Natural killer cell (primary cell): ENCODE data around the gene LRCOL1. TPM values are rescaled to one million over a fixed set of nuclear protein-coding genes. Genes with fewer than 3 reads are reported as not detected.

Experiments
- ATAC-seq, 3 donors: fragments of 150-1000 bp in 2 of 3; fragments of 200-7000 bp in 1 of 3; cut with Tn5 transposase; 1 replicate in 1 of 3; 2 replicates in 2 of 3; pipeline ENCODE4 v1.10.0; 2021; ENCODE audit warnings: mild to moderate bottlenecking in 2 of 3, moderate library complexity in 2 of 3
- DNase-seq, 2 donors: peaks; one replicate each; pipeline versions ENCODE4 v3.0.0 to v3.0.0-alpha.2; 2013 to 2021; ENCODE audit warnings: mixed read lengths in 1 of 2
- H3K27ac ChIP-seq: one replicate; pipeline ENCODE4 v1.5.1; 2013; ENCODE audit warnings: mild to moderate bottlenecking, low read length
- H3K27me3 ChIP-seq: one replicate; pipeline ENCODE4 v1.6.1; 2013; ENCODE audit warnings: low read length; ENCODE audit not compliant: control insufficient read depth, insufficient read depth
- H3K36me3 ChIP-seq: one replicate; pipeline ENCODE4 v1.6.1; 2013; ENCODE audit warnings: low read length; ENCODE audit not compliant: control insufficient read depth, insufficient read depth
- H3K4me1 ChIP-seq: one replicate; pipeline ENCODE4 v1.6.1; 2013; ENCODE audit warnings: low read length; ENCODE audit not compliant: control insufficient read depth, insufficient read depth
- H3K4me3 ChIP-seq: one replicate; pipeline ENCODE4 v1.5.1; 2013; ENCODE audit warnings: low read length
- H3K9me3 ChIP-seq: one replicate; pipeline ENCODE4 v1.6.1; 2013; ENCODE audit warnings: low read length; ENCODE audit not compliant: control insufficient read depth, insufficient read depth
- H3K27ac Mint-ChIP-seq, 2 donors: one replicate each; pipeline ENCODE4 v1.8.0; 2022; ENCODE audit warnings: mild to moderate bottlenecking in 2 of 2, mixed read lengths in 2 of 2, moderate library complexity in 1 of 2
- H3K27me3 Mint-ChIP-seq, 2 donors: one replicate each; pipeline ENCODE4 v1.8.0; 2022; ENCODE audit warnings: low read depth in 2 of 2, mixed read lengths in 2 of 2
- H3K36me3 Mint-ChIP-seq: one replicate; pipeline ENCODE4 v1.8.0; 2022; ENCODE audit warnings: mixed read lengths
- H3K4me1 Mint-ChIP-seq, 2 donors: one replicate each; pipeline ENCODE4 v1.8.0; 2022; ENCODE audit warnings: mixed read lengths in 2 of 2
- H3K4me3 Mint-ChIP-seq: one replicate; pipeline ENCODE4 v1.8.0; 2022; ENCODE audit warnings: mild to moderate bottlenecking, moderate library complexity, mixed read lengths
- H3K9me3 Mint-ChIP-seq, 2 donors: one replicate each; pipeline ENCODE4 v1.8.0; 2022; ENCODE audit warnings: mixed read lengths in 2 of 2
- CTCF ChIP-seq: fragments of 200-600 bp; IDR thresholded peaks from one replicate; pipeline ENCODE4 v1.8.0; 2022; ENCODE audit warnings: antibody characterized with exemption
- WGBS: methylation state at CpG from one replicate; pipeline ENCODE4 v1.1.7; 2013; ENCODE audit warnings: missing lambda C conversion rate; ENCODE audit not compliant: insufficient coverage; 5-methylcytosine and 5-hydroxymethylcytosine counted together
- intact Hi-C: fragments of 100-400 bp; cut with micrococcal nuclease; formaldehyde crosslinking; loops from one replicate; pipeline ENCODE4 v1.14.2; 2022
- total RNA-seq, 4 donors: library from RNA; stranded (reverse); fragments of 120-200 nt in 1 of 4; gene quantifications; one replicate each; pipeline versions ENCODE4 v1.2.3 to v1.2.4, GENCODE V29; 2013 to 2022

LRCOL1 gene
- total RNA-seq, 3 donors from 2014 or later (not counting 1 experiment from before 2014, with no cell fraction given): not detected

GRCh38 chr12:132588319-132588718 is 22.1 kb downstream of the LRCOL1 start:
- H3K36me3 Mint-ChIP-seq: no peaks in the 10 kb centered on the region
- Histone ChIP-seq H3K27me3 (no peaks in the 10 kb centered on the region), H3K9me3 (no peaks in the 10 kb centered on the region), H3K4me3 (no peak overlapping the region), H3K36me3 (peaks cover 5% of the 10 kb centered on the region), H3K27ac (no peak overlapping the region), H3K4me1 (no peaks in the 10 kb centered on the region)
- H3K27ac Mint-ChIP-seq: no peak overlapping the region
- no peaks in the 10 kb centered on the region for H3K27me3 Mint-ChIP-seq
- H3K4me1 Mint-ChIP-seq: no peaks in the 10 kb centered on the region
- no peak for TF ChIP-seq CTCF
- DNase-seq (no peak), ATAC-seq (no peak)
- intact Hi-C loops: no loop called here
- no peak overlapping the region for H3K4me3 Mint-ChIP-seq
- no peaks in the 10 kb centered on the region for H3K9me3 Mint-ChIP-seq
- 88% methylated on average over 6 of the region's 6 CpGs for WGBS

GRCh38 chr12:132587781-132588180 is 22.6 kb downstream of the LRCOL1 start:
- no peaks in the 10 kb centered on the region for H3K4me1 Mint-ChIP-seq
- WGBS: 79% methylated on average over 3 of the region's 3 CpGs
- no peak overlapping the region for H3K27ac Mint-ChIP-seq
- DNase-seq: no peak
- no peaks in the 10 kb centered on the region for H3K27me3 Mint-ChIP-seq
- H3K36me3 Mint-ChIP-seq: no peaks in the 10 kb centered on the region
- ATAC-seq: no peak
- no peaks in the 10 kb centered on the region for H3K9me3 Mint-ChIP-seq
- no peak overlapping the region for H3K4me3 ChIP-seq
- no peak overlapping the region for H3K27ac ChIP-seq
- intact Hi-C loops: no loop called here
- no peak overlapping the region for H3K4me3 Mint-ChIP-seq
- H3K4me1 ChIP-seq: no peaks in the 10 kb centered on the region
- no peaks in the 10 kb centered on the region for H3K9me3 ChIP-seq
- no peak for TF ChIP-seq CTCF
- no peaks in the 10 kb centered on the region for H3K27me3 ChIP-seq
- peaks cover 5% of the 10 kb centered on the region for H3K36me3 ChIP-seq

GRCh38 chr12:132586929-132587328 is 23.5 kb downstream of the LRCOL1 start:
- no peaks in the 10 kb centered on the region for H3K4me1 ChIP-seq
- H3K4me3 ChIP-seq: no peak overlapping the region
- no peak overlapping the region for H3K27ac ChIP-seq
- no peak for TF ChIP-seq CTCF
- Mint-ChIP-seq H3K4me3 (no peak overlapping the region), H3K4me1 (no peaks in the 10 kb centered on the region), H3K27ac (no peak overlapping the region), H3K36me3 (no peaks in the 10 kb centered on the region), H3K27me3 (no peaks in the 10 kb centered on the region), H3K9me3 (no peaks in the 10 kb centered on the region)
- 90% methylated on average over 18 of the region's 18 CpGs for WGBS
- no peak for ATAC-seq
- no peaks in the 10 kb centered on the region for H3K27me3 ChIP-seq
- no peak for DNase-seq
- no peaks in the 10 kb centered on the region for H3K9me3 ChIP-seq
- peaks cover 5% of the 10 kb centered on the region for H3K36me3 ChIP-seq
- intact Hi-C loops: no loop called here

GRCh38 chr12:132585177-132585576 is 25.2 kb downstream of the LRCOL1 start:
- WGBS: 89% methylated on average over 24 of the region's 24 CpGs
- Mint-ChIP-seq H3K27ac (no peak overlapping the region), H3K9me3 (no peaks in the 10 kb centered on the region)

More at GRCh38 chr12:132585177-132585576, 25.2 kb downstream of the LRCOL1 start:
- Histone ChIP-seq H3K4me1 (no peaks in the 10 kb centered on the region), H3K9me3 (no peaks in the 10 kb centered on the region), H3K27ac (no peak overlapping the region), H3K36me3 (peaks cover 5% of the 10 kb centered on the region), H3K4me3 (no peak overlapping the region), H3K27me3 (no peaks in the 10 kb centered on the region)
- no peaks in the 10 kb centered on the region for H3K36me3 Mint-ChIP-seq
- no peaks in the 10 kb centered on the region for H3K27me3 Mint-ChIP-seq
- H3K4me1 Mint-ChIP-seq: no peaks in the 10 kb centered on the region
- ATAC-seq (no peak), DNase-seq (no peak)
- no peak overlapping the region for H3K4me3 Mint-ChIP-seq
- intact Hi-C loops: no loop called here
- no peak for TF ChIP-seq CTCF
